GM23338 (cell line): Measurements from ENCODE around the gene LRMDA.

ENCODE experiments used
- CREB1 ChIP-seq: fragments of 250-450 bp; sonication (Bioruptor Pico); IDR thresholded peaks from 2 replicates; pipeline ENCODE4 v1.5.0; 2020; ENCODE audit warnings: low read depth, mild to moderate bottlenecking, moderate library complexity
- EZH2 ChIP-seq: fragments of 200-600 bp; sonication (generic); IDR thresholded peaks from one replicate; pipeline ENCODE4 v1.8.0; 2017; ENCODE audit warnings: antibody characterized with exemption, mild to moderate bottlenecking, low read depth; ENCODE audit not compliant: unreplicated experiment
- EZH2phosphoT487 ChIP-seq: fragments of 200-600 bp; sonication (generic); IDR thresholded peaks from one replicate; pipeline ENCODE4 v1.8.1; 2018; ENCODE audit warnings: antibody characterized with exemption; ENCODE audit not compliant: unreplicated experiment
- JUNB ChIP-seq: IDR thresholded peaks from one replicate; pipeline ENCODE4 v1.6.1; 2016; ENCODE audit warnings: antibody characterized with exemption; ENCODE audit not compliant: unreplicated experiment
- NANOG ChIP-seq: IDR thresholded peaks from 2 replicates; pipeline ENCODE4 v1.6.1; 2016; ENCODE audit warnings: antibody characterized with exemption, borderline replicate concordance
- POLR2AphosphoS5 ChIP-seq: IDR thresholded peaks from 2 replicates; pipeline ENCODE4 v1.6.1; 2016; ENCODE audit warnings: antibody characterized with exemption, low read depth
- ZNF331 ChIP-seq: fragments of 250-450 bp; sonication (Bioruptor Pico); IDR thresholded peaks from 2 replicates; pipeline ENCODE4 v1.5.0; 2020; ENCODE audit warnings: low read depth, mild to moderate bottlenecking, moderate library complexity
- TF ChIP-seq, protein P1 (sequence below), 2 experiments: fragments of 200-600 bp in 1 of 2; sonication (generic) in 1 of 2; conservative IDR thresholded peaks; 2 replicates each; pipeline versions ENCODE4 v1.5.1 to v1.6.1; 2016 to 2017; ENCODE audit warnings: antibody characterized with exemption in 2 of 2, low read depth in 2 of 2, mild to moderate bottlenecking in 2 of 2, moderate library complexity in 1 of 2
- TF ChIP-seq, protein P2 (sequence below): fragments of 250-450 bp; sonication (Bioruptor Pico); IDR thresholded peaks from 2 replicates; pipeline ENCODE4 v1.5.0; 2020; ENCODE audit warnings: mild to moderate bottlenecking, moderate library complexity
- TF ChIP-seq, protein P3 (sequence below): IDR thresholded peaks from one replicate; pipeline ENCODE4 v1.6.1; 2018; ENCODE audit warnings: antibody characterized with exemption; ENCODE audit not compliant: unreplicated experiment
- TF ChIP-seq, protein P4 (sequence below): IDR thresholded peaks from 2 replicates; pipeline ENCODE4 v1.6.1; 2016; ENCODE audit warnings: antibody characterized with exemption

DNA sequence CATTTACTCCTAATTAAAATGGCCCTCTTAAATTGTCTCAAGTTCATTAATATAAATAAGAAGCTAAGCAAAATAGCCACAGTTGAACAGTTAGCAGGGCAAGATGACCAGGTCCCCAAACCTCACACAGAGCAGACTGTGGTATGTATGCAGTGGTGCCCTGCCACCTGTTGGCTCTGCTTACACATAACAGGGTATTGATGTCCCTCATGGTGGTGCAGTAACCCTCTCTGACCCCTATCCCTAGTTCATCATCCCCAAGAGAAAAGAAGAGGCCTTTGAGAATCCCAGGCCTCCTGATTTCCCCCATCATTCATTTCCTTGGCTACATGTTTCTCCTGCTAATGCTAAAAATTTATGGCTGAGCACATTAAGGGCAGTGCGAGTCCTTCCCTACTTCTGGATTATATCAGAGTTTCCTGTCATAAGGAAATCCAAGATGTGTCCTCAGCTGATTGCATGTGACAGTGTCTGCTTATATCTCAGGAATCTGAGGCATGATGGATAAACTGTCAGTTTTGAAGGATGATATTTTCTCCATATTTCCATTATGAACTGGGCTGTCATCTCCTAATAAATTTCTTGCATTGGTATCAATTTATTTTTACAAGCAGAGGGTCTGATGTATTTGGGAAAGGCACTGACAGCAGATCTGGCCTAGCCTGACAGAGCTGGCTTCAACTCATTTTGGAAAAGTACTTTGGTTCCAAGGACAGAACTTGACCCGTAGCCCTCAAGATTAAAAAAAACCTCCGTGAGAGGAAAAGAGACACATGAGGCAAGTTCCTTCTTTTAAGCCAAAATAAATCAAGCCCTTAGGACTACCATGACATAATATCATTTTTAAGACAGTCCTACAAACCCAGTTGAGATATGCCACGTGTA is 880.6 kb downstream of the LRMDA start:
- TF ChIP-seq, protein P1, sequence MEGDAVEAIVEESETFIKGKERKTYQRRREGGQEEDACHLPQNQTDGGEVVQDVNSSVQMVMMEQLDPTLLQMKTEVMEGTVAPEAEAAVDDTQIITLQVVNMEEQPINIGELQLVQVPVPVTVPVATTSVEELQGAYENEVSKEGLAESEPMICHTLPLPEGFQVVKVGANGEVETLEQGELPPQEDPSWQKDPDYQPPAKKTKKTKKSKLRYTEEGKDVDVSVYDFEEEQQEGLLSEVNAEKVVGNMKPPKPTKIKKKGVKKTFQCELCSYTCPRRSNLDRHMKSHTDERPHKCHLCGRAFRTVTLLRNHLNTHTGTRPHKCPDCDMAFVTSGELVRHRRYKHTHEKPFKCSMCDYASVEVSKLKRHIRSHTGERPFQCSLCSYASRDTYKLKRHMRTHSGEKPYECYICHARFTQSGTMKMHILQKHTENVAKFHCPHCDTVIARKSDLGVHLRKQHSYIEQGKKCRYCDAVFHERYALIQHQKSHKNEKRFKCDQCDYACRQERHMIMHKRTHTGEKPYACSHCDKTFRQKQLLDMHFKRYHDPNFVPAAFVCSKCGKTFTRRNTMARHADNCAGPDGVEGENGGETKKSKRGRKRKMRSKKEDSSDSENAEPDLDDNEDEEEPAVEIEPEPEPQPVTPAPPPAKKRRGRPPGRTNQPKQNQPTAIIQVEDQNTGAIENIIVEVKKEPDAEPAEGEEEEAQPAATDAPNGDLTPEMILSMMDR (conservative IDR thresholded peaks at IDR 0.05; ENCODE audit: low read depth in 2 of 2), result peak; percentile 69 to 87
- TF ChIP-seq CREB1 (no peak), JUNB (no peak), EZH2 (no peak), POLR2AphosphoS5 (no peak), EZH2phosphoT487 (no peak), ZNF331 (no peak), NANOG (no peak)
- TF ChIP-seq, protein P2, sequence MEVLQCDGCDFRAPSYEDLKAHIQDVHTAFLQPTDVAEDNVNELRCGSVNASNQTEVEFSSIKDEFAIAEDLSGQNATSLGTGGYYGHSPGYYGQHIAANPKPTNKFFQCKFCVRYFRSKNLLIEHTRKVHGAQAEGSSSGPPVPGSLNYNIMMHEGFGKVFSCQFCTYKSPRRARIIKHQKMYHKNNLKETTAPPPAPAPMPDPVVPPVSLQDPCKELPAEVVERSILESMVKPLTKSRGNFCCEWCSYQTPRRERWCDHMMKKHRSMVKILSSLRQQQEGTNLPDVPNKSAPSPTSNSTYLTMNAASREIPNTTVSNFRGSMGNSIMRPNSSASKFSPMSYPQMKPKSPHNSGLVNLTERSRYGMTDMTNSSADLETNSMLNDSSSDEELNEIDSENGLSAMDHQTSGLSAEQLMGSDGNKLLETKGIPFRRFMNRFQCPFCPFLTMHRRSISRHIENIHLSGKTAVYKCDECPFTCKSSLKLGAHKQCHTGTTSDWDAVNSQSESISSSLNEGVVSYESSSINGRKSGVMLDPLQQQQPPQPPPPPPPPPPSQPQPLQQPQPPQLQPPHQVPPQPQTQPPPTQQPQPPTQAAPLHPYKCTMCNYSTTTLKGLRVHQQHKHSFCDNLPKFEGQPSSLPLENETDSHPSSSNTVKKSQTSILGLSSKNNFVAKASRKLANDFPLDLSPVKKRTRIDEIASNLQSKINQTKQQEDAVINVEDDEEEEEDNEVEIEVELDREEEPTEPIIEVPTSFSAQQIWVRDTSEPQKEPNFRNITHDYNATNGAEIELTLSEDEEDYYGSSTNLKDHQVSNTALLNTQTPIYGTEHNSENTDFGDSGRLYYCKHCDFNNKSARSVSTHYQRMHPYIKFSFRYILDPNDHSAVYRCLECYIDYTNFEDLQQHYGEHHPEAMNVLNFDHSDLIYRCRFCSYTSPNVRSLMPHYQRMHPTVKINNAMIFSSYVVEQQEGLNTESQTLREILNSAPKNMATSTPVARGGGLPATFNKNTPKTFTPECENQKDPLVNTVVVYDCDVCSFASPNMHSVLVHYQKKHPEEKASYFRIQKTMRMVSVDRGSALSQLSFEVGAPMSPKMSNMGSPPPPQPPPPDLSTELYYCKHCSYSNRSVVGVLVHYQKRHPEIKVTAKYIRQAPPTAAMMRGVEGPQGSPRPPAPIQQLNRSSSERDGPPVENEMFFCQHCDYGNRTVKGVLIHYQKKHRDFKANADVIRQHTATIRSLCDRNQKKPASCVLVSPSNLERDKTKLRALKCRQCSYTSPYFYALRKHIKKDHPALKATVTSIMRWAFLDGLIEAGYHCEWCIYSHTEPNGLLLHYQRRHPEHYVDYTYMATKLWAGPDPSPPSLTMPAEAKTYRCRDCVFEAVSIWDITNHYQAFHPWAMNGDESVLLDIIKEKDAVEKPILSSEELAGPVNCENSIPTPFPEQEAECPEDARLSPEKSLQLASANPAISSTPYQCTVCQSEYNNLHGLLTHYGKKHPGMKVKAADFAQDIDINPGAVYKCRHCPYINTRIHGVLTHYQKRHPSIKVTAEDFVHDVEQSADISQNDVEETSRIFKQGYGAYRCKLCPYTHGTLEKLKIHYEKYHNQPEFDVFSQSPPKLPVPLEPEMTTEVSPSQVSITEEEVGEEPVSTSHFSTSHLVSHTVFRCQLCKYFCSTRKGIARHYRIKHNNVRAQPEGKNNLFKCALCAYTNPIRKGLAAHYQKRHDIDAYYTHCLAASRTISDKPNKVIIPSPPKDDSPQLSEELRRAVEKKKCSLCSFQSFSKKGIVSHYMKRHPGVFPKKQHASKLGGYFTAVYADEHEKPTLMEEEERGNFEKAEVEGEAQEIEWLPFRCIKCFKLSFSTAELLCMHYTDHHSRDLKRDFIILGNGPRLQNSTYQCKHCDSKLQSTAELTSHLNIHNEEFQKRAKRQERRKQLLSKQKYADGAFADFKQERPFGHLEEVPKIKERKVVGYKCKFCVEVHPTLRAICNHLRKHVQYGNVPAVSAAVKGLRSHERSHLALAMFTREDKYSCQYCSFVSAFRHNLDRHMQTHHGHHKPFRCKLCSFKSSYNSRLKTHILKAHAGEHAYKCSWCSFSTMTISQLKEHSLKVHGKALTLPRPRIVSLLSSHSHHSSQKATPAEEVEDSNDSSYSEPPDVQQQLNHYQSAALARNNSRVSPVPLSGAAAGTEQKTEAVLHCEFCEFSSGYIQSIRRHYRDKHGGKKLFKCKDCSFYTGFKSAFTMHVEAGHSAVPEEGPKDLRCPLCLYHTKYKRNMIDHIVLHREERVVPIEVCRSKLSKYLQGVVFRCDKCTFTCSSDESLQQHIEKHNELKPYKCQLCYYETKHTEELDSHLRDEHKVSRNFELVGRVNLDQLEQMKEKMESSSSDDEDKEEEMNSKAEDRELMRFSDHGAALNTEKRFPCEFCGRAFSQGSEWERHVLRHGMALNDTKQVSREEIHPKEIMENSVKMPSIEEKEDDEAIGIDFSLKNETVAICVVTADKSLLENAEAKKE, result no peak
- TF ChIP-seq, protein P3, sequence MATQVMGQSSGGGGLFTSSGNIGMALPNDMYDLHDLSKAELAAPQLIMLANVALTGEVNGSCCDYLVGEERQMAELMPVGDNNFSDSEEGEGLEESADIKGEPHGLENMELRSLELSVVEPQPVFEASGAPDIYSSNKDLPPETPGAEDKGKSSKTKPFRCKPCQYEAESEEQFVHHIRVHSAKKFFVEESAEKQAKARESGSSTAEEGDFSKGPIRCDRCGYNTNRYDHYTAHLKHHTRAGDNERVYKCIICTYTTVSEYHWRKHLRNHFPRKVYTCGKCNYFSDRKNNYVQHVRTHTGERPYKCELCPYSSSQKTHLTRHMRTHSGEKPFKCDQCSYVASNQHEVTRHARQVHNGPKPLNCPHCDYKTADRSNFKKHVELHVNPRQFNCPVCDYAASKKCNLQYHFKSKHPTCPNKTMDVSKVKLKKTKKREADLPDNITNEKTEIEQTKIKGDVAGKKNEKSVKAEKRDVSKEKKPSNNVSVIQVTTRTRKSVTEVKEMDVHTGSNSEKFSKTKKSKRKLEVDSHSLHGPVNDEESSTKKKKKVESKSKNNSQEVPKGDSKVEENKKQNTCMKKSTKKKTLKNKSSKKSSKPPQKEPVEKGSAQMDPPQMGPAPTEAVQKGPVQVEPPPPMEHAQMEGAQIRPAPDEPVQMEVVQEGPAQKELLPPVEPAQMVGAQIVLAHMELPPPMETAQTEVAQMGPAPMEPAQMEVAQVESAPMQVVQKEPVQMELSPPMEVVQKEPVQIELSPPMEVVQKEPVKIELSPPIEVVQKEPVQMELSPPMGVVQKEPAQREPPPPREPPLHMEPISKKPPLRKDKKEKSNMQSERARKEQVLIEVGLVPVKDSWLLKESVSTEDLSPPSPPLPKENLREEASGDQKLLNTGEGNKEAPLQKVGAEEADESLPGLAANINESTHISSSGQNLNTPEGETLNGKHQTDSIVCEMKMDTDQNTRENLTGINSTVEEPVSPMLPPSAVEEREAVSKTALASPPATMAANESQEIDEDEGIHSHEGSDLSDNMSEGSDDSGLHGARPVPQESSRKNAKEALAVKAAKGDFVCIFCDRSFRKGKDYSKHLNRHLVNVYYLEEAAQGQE, result no peak
- TF ChIP-seq, protein P4, sequence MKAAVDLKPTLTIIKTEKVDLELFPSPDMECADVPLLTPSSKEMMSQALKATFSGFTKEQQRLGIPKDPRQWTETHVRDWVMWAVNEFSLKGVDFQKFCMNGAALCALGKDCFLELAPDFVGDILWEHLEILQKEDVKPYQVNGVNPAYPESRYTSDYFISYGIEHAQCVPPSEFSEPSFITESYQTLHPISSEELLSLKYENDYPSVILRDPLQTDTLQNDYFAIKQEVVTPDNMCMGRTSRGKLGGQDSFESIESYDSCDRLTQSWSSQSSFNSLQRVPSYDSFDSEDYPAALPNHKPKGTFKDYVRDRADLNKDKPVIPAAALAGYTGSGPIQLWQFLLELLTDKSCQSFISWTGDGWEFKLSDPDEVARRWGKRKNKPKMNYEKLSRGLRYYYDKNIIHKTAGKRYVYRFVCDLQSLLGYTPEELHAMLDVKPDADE, result no peak
